Left renal pelvis (tissue), 4 donors: ENCODE data around the gene TTC7B. TPM values are rescaled to one million over a fixed set of nuclear protein-coding genes. Genes with fewer than 3 reads are reported as not detected.

ENCODE experiments used
- DNase-seq, 4 donors: peaks; one replicate each; pipeline ENCODE4 v3.0.0-alpha.2; 2013; ENCODE audit warnings: low read depth in 4 of 4, low spot score in 3 of 4
- polyA plus RNA-seq, 4 donors: library from polyadenylated mRNA; unstranded; fragments of 120-200 nt; gene quantifications; one replicate each; pipeline ENCODE4 v1.2.1, GENCODE V29; 2013; ENCODE audit not compliant: insufficient read length in 4 of 4

The TTC7B gene
- polyA plus RNA-seq, 4 donors = 35.3 to 49.1 (median 47.4) TPM

DNA sequence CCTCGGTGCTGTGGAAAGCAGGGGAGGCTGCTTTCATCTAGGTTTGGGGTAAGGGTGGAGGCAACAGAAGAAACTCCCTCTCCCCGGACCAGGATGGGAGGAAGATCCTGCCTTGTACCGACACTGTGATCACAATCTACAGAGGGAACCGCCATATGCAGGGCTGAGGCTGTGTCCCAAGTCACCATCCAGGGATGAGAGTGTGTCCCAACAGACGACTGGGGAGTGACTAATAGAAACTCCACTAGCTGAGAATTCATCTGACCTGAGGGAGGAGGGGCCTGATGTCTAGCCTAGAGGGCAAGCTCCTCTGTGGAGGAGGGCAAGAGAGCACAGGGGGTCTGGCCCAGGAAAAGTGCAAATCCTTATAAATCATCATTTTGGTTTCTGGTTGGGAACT lies 247.0 kb downstream of the TTC7B start:
- no peak for DNase-seq

DNA sequence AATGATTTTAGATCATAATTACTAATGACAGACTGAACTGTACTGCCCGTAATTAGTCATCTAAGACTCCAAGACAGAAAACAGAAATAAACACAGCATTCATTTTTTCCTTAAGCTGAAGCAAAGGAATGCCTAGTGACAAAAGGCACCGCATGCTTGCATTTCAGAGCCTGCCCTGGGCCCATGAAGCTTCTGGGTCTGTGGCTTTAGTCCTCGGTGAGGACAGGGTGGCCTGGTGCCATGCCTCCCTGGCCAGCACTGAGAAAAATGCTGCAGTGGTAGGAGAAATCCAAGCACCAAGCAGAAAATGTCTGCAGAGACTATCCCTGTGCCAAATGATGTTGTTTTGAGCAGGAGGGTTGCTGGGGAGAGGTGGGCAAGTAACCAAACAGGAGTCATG lies 247.8 kb downstream of the TTC7B start:
- DNase-seq = no peak

DNA sequence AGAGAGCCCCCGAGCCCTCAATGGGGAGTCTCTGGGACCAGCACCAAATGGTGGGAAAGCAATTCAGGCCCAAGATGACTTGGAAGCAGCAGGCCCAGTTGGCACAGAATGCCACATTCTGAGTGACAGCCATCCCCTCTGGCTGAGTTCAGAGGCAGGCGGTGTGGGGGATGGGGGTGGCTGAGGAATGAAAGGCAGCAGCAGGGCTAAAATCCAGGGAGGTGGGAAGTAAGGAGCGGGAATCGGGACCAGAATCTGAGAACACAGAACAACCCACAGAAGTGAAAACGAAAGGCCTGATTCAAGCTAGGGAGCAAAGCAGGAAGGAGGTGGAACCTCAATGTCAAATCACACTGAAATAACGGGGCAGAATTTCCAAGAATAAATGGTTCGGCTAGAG lies 248.2 kb downstream of the TTC7B start:
- DNase-seq = no peak

DNA sequence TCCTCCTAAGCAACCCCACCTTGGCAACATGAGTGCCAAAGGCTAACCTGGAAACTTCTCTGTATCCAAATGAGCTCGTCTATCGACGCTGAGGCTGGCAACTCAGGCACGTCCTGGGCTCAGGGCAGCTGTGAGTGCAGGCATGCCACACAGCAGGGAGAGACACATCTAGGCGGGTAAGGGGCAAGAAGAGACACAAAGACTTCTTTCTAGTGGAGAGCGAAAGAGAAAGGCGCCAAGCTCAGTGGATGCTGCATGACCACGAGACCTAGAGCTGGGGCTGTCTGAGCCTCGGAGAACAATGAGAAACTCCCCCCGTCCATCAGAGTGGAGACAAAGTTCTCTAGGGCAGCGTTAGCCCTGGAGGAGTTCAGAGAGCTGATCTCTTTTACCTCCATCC lies 249.0 kb downstream of the TTC7B start:
- no peak for DNase-seq

DNA sequence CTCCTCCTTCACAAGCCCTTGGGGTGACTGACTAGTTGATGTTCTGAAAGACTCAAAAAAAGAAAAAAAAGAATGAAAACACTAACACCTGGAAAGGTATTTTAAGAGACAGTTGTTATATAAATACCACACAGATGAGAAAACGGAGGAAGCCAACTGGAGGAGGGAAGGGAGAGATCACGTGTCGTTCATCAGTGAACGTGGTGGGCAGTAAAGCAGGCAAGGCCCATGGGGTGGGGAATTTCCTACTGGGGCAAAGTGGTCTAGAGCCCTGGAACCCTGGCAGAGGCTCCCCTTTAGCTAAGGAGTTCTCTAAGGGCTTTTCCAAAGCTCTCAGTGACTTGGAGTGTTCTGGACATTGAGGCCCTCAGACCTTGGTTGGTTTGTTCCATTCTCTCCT lies 249.7 kb downstream of the TTC7B start:
- DNase-seq = no peak

DNA sequence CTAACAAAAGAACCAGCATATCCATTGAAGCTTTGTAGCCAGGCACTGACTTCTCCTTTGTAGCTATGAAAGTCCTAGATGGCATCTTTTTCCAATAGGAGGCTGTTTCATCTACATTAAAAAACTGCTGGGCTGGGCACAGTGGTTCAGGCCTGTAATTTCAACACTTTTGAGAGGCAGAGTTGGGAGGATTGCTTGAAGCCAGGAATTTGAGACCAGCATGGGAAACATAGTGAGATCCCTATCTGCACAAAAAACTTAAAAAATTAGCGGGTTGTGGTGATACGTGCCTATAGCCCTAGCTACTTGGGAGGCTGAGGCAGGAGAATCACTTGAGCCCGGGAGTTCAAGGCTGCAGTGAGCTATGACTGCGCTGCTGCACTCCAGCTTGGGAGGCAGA lies 251.7 kb downstream of the TTC7B start:
- no peak for DNase-seq

DNA sequence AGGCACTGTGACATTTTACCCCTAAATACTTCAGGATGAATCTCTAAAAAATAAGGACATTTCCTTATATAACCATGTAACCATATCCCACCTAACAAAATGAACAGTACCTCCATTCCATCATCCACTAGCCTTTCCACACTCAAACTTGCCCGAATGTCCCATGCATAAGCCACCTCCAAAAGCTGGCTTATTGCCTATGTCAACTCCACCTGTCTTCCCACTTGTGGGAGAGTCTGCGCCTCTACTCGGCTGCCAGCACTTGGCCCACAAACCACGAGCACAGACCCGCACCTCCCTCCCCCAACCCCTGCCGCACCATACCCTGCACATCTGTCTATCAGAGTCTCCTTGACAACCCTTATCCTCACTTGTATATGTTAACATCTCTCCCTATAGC lies 253.6 kb downstream of the TTC7B start:
- DNase-seq = no peak

DNA sequence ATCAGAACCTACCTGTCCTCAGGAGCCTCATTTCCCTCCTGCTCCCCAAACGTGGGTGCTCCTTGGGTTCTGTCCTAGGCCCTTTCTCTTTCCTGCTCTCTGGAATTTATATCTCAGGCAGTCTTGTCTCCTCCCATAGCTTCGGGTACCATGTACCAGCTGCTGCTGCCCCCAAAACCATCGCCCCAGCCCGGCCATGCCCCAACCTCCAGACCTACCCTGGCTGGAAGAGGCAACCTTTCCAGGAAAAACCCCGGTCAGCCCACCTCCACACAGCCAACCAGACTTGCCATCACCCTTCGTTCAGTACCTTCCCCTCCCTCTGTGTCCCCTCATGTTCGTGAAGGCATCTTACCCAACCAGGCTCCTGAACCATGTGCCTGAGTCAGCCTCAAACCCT lies 254.3 kb downstream of the TTC7B start:
- DNase-seq = no peak

DNA sequence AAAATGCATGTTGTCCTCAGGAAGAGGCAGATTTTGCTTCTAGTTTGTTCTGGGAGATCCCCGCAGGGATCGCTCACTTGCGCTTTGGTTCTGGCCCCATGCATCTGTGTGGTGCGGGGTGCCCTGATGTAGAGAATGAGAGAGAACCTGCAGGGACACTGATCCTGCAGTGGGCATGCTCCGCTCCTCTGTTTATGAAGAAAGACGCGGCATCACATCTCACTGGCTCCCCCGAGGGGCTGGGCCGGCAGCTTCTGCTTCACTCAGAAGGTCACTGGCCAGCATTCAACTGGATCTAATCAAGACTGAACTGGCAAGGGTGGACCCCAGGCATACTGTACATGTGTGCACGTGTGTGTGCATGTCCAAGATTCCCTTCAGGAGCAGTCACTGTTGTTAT lies 255.2 kb downstream of the TTC7B start:
- no peak for DNase-seq

DNA sequence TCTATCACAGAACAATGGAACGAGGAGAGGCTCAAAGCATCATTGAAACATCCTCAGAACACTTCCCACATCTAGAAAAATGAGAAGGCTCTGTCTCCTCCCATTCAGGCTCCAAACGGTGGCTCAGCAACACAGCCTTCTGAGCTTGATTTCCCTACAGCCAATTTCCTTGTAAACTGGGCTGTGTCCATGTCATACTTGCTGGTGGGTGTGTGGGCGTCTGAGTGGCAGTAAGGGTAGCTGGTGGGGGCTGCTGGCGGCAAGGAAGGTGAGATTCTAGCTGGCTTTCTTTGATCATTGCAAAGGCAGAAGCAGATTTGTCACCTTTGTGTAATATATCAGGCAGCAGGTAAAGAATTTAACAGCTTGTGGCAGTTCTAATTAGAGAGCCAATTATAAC lies 255.7 kb downstream of the TTC7B start:
- DNase-seq = no peak

DNA sequence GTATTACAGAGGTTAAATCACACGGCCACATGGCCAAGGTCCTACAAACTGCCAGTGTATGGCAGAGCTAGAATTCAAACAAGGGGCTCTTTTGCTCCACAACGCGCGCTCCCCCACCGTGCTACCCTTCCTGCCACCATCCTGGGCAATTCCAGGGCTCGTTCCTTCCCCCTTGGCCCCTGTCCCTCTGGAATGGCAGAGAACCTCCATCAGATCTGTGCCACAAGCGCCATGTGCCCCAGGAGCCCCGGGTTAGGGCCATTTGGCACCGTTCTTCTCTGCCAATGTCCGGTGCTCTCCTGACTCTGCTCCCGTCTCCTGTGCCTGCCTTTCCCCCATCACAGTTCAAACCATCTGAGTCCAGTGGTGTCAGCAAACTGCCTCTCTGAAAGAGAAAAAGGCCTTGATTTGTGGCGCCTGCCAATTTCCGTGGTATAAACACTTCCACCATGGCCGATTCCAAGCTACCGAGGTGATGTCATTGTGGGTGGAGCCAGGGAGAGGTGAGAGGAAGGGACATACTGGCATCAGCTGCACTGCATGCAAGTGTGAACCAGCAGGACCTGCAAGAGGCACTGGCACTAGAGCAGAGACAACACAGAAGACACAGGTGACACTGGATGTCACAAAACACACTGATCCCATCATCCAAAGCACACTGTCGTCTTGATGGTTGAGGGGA lies 256.3 kb downstream of the TTC7B start:
- no peak for DNase-seq

DNA sequence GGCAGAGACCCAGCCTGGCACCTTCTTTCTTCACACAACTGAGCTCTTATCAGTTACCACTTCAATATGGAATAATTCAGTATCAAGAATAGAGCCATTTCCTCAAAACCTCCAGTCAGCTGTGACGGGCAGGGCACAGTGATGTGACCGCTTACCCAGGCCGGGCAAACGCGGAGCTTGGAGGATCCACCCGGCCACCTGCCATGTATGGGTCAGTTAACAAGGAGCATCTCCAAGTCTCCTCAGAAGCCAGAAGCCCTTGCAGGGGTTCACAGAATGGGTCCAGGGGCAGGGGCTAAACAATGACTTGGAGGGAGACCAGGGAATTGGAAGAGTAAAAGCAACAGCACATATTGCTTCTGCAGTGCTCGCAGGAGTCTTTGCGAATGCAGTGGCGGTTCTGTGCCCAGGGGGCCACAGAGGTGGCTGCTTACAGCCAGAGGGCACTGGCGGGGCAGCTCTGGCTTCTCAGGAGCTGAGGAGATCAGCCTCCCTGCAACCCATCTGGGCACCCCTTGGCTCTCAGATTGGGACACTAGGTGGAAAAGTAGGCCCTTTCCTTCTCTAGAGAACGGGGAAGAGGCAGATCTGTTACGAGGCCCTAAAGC lies 257.1 kb downstream of the TTC7B start:
- no peak for DNase-seq

DNA sequence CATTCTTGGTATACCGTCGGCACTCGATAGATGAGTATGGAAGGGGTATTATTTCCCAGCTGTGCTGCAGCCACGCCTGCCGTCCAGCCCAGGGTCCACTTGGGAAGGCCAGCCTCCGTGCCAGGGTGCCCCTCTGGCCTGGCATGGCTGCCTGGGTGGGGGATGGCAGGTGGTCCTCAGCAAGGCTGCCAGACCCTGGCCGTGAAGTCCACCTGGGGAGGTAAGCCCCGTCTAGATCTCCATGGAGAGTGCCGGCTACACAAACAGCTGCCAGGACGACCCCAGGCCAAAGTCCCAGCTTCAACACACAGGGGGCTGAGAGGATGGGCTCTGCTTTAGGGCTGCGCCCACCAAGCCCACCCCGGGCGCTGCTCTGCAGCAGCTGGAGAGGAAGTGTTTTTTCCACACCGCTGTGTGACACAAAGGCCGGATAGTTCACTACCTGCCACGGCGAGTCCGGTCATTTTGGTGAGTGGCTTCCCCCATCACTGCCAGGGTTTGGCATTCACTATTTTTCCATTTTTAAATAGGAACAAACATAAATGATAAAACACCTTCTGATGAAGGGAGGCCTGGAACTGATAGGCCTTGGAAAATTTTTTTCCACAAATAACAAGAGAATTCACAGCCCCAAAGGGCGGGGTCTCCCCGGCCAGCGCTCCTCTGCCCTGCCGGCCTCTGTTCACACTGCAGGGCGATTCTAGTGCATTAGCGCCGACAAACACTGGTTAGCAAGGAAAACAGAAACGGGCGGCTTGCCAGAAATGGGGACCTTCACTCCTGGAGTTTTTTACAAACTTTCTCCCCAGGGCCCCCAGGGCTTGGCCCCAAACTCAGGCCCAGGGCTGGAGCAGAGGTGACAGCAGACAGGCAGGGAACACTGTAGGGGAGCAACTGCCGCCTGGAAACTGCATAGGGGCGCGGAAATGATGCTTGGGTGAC lies 257.9 kb downstream of the TTC7B start:
- DNase-seq = no peak

DNA sequence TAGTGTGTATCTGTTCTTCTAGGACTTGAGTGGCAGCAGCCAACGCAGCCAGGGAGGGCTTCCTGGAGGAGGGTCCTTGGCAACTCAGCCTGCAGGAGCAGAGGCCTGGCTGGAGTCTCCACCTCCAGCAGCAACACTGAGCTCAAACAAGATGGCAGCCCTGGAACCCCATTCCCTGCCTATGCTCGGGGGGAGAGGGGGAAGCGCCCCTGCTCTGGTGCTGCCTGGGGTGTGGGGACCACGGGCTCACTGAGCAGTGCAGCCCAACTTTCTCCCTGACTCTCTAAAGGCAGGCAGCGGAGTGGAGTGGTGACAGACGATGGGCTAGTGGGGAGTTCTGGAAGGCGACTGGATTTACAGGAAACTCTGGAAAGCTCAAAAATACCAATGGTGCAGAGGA lies 258.7 kb downstream of the TTC7B start:
- no peak for DNase-seq

DNA sequence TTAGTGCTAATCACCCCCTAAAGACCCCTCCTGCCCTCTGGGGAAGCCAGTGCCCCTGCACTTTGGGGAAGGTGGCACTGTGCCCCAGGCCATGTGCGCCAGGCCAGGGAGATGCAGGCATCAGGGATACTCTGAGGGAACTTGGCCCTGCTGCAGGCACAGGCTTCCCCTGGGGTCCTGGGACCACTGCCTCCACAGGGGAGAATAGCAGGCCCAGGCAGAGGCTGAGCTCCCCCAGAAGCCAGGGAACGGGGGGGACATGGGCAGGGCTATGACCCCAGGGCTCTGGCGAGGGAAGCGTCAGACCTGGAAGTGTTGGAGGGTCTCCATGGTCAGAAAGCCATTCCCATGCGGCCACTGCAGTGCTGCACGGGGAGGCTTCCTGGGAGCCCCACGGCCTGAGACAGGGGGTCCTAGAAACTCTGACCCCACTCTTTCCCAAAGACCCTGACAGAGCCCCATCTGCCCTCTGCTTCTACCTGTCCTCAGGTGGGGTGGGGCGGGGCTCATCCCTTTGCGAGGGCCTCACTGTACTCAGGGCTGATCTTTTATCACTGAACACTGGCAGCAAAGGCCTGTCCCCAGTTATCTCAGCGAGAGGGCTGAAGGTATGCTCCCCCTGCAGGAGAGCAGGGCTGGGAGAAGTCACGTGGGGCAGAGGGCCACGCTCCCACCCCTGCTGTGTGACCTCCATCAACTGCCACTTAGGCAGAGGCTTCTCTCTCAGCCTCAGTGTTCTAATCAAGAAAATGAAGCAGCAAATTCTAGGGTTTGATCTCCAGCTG lies 259.4 kb downstream of the TTC7B start:
- DNase-seq = no peak

DNA sequence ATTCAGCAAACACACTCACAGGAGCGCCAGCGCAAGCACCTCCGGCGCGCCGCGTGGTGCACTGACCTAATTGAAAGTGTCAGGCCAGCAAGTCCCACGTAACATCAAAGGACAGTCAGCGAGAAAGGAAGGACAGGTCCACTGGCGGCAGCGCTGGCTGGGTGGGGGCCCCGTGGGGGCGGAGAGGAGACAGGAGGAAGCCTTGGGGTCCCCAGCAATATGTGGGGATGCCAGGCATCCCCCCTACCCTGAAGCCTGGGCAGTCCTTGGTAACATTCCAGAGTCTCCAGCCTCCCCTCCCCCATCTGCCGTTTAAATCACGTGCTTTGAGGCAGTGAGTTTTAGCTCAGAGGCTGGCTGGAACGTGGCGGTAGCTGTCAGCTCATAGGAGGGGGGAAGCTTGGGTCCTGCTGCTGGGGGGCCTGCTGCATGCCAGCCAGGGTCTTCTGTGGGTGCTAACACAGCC lies 260.2 kb downstream of the TTC7B start:
- DNase-seq = peak; percentile 50 to 73 (median 64)

DNA sequence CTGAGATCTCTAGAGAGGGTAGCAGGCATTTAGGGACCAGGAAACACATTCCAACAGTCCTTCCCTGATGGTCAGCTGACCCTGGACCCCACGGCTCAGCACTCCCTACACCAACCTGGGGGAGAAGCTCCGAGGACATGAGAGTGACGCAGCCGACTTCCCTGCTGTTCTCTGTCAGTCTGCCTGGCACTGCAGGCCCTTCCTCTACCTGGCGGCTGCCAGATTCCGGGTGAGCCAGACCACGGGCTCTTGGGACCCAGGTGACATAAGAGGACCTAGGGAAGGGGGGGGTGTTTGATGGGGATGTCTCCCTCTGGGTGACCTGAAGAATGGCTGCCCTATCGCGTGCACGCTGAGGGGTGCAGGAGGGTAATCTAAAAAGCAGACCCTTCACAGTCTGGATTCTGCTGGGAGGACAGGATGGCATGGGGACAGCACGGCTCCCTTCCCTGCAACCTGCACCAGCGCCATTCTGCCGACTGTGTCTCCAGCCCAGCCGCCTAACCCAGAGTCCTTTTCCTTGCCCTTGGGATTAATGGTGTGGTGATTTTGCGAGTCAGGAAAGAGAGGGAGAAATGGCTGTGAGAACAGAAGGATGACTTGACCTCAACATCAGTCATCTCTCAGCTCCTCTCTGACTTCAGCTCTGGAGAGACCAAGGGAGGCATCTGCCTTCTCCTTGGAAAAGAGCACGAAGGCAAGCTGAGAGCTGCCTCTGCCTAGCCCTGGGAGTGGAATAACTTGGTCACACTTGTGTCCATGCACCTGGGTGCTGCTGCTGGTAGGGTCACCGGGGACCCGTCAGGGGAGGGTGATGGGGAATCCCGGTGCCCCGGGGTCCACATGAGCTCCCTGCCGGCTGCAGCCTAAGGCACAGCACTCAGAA lies 260.9 kb downstream of the TTC7B start:
- no peak for DNase-seq

DNA sequence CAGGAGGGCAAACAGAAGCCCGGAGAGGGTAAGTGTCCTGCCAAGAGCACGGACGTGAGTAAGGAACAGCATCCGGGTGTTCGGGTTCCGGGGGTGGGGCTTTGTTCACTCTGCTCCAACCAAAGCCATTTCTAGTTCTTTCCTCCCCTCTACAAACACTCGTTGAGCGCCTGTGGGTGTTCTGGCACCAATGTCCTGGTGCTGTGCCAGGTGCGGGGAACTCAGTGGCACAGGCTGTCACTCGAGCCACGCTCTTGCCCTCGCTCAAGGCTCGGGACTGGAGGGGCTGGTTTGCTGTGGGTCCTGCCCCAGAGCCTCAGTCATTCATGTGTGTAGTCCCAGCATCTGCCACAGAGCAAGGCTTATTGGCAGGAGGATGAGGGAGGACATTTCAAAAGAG lies 261.9 kb downstream of the TTC7B start:
- DNase-seq = no peak

DNA sequence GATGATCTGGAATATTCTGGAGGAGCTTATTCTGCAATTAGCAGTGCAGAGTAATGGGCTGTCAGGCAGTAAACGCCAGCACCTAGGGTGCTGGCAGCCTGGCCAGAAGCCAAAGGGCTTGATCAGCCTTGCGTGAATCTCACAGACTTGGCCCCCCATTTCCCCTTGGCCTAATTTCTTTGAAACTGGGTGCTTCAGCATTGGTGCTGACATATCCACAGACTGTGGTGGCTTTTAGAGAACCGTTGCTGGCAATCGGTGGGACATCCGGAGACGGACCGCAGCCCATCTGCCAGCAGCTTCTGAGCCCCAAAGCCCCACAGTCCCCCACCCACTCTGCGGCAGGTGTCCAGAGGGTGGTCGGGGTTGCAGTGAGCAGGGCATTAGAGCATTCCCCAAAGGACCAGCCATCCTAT lies 262.3 kb downstream of the TTC7B start:
- no peak for DNase-seq
